Natural killer cell (primary cell): Measurements from ENCODE around the gene STK38L. TPM values are rescaled to one million over a fixed set of nuclear protein-coding genes. Genes with fewer than 3 reads are reported as not detected.
"Not testable (repeated sequence)": the region's sequence is repeated elsewhere in the genome, so short reads cannot be mapped to it uniquely, and the experiment has no call there.

Experiments used
- ATAC-seq, 3 donors: fragments of 150-1000 bp in 2 of 3; fragments of 200-7000 bp in 1 of 3; cut with Tn5 transposase; 1 replicate in 1 of 3; 2 replicates in 2 of 3; pipeline ENCODE4 v1.10.0; 2021; ENCODE audit warnings: mild to moderate bottlenecking in 2 of 3, moderate library complexity in 2 of 3
- DNase-seq, 2 donors: peaks; one replicate each; pipeline versions ENCODE4 v3.0.0 to v3.0.0-alpha.2; 2013 to 2021; ENCODE audit warnings: mixed read lengths in 1 of 2
- H3K27ac ChIP-seq: one replicate; pipeline ENCODE4 v1.5.1; 2013; ENCODE audit warnings: mild to moderate bottlenecking, low read length
- H3K27me3 ChIP-seq: one replicate; pipeline ENCODE4 v1.6.1; 2013; ENCODE audit warnings: low read length; ENCODE audit not compliant: control insufficient read depth, insufficient read depth
- H3K36me3 ChIP-seq: one replicate; pipeline ENCODE4 v1.6.1; 2013; ENCODE audit warnings: low read length; ENCODE audit not compliant: control insufficient read depth, insufficient read depth
- H3K4me1 ChIP-seq: one replicate; pipeline ENCODE4 v1.6.1; 2013; ENCODE audit warnings: low read length; ENCODE audit not compliant: control insufficient read depth, insufficient read depth
- H3K4me3 ChIP-seq: one replicate; pipeline ENCODE4 v1.5.1; 2013; ENCODE audit warnings: low read length
- H3K9me3 ChIP-seq: one replicate; pipeline ENCODE4 v1.6.1; 2013; ENCODE audit warnings: low read length; ENCODE audit not compliant: control insufficient read depth, insufficient read depth
- H3K27ac Mint-ChIP-seq, 2 donors: one replicate each; pipeline ENCODE4 v1.8.0; 2022; ENCODE audit warnings: mild to moderate bottlenecking in 2 of 2, mixed read lengths in 2 of 2, moderate library complexity in 1 of 2
- H3K27me3 Mint-ChIP-seq, 2 donors: one replicate each; pipeline ENCODE4 v1.8.0; 2022; ENCODE audit warnings: low read depth in 2 of 2, mixed read lengths in 2 of 2
- H3K36me3 Mint-ChIP-seq: one replicate; pipeline ENCODE4 v1.8.0; 2022; ENCODE audit warnings: mixed read lengths
- H3K4me1 Mint-ChIP-seq, 2 donors: one replicate each; pipeline ENCODE4 v1.8.0; 2022; ENCODE audit warnings: mixed read lengths in 2 of 2
- H3K4me3 Mint-ChIP-seq: one replicate; pipeline ENCODE4 v1.8.0; 2022; ENCODE audit warnings: mild to moderate bottlenecking, moderate library complexity, mixed read lengths
- H3K9me3 Mint-ChIP-seq, 2 donors: one replicate each; pipeline ENCODE4 v1.8.0; 2022; ENCODE audit warnings: mixed read lengths in 2 of 2
- WGBS: methylation state at CpG from one replicate; pipeline ENCODE4 v1.1.7; 2013; ENCODE audit warnings: missing lambda C conversion rate; ENCODE audit not compliant: insufficient coverage; 5-methylcytosine and 5-hydroxymethylcytosine counted together
- intact Hi-C: fragments of 100-400 bp; cut with micrococcal nuclease; formaldehyde crosslinking; loops from one replicate; pipeline ENCODE4 v1.14.2; 2022
- total RNA-seq, 4 donors: library from RNA; stranded (reverse); fragments of 120-200 nt in 1 of 4; gene quantifications; one replicate each; pipeline versions ENCODE4 v1.2.3 to v1.2.4, GENCODE V29; 2013 to 2022
- TF ChIP-seq, protein P1 (sequence below): fragments of 200-600 bp; IDR thresholded peaks from one replicate; pipeline ENCODE4 v1.8.0; 2022; ENCODE audit warnings: antibody characterized with exemption

STK38L gene
- total RNA-seq, 3 donors from 2014 or later (not counting 1 experiment from before 2014, with no cell fraction given): 14.0 to 17.0 (median 15.0) TPM

GRCh38 chr12:27226407-27226929 is 17.6 kb upstream of the STK38L start:
- Histone ChIP-seq H3K4me1 (no peaks in the 10 kb centered on the region), H3K27me3 (no peaks in the 10 kb centered on the region), H3K4me3 (no peak overlapping the region), H3K27ac (no peak overlapping the region), H3K36me3 (no peaks in the 10 kb centered on the region), H3K9me3 (no peaks in the 10 kb centered on the region)
- intact Hi-C loops: no loop called here
- DNase-seq (no peak), ATAC-seq (no peak)
- H3K36me3 Mint-ChIP-seq: no peaks in the 10 kb centered on the region
- H3K4me3 Mint-ChIP-seq: no peak overlapping the region
- WGBS: 97% methylated on average over 5 of the region's 5 CpGs
- peaks cover 12 to 22% of the 10 kb centered on the region in 2 donors for H3K27me3 Mint-ChIP-seq
- H3K9me3 Mint-ChIP-seq: no peaks in the 10 kb centered on the region
- no peaks in the 10 kb centered on the region for H3K4me1 Mint-ChIP-seq
- TF ChIP-seq, protein P1, sequence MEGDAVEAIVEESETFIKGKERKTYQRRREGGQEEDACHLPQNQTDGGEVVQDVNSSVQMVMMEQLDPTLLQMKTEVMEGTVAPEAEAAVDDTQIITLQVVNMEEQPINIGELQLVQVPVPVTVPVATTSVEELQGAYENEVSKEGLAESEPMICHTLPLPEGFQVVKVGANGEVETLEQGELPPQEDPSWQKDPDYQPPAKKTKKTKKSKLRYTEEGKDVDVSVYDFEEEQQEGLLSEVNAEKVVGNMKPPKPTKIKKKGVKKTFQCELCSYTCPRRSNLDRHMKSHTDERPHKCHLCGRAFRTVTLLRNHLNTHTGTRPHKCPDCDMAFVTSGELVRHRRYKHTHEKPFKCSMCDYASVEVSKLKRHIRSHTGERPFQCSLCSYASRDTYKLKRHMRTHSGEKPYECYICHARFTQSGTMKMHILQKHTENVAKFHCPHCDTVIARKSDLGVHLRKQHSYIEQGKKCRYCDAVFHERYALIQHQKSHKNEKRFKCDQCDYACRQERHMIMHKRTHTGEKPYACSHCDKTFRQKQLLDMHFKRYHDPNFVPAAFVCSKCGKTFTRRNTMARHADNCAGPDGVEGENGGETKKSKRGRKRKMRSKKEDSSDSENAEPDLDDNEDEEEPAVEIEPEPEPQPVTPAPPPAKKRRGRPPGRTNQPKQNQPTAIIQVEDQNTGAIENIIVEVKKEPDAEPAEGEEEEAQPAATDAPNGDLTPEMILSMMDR: no peak
- no peak overlapping the region for H3K27ac Mint-ChIP-seq

DNA sequence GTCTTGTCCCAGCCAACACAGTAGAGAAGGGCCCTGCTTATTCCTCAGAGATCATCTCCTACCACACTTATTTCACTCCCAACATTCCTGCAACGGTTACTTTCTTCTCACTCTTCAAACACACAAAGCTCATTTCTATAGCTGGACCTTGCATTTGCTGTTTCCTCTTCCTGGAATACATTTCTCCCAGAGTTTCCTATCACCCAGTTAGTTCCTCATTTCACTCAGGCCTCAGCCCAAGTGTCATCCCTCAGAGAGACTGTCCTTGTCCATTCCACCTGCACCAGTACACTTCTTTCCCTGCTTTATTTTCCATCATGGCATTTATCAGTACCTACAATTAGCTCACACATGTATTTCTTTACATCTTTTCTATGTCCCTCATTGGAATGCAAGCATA is 14.7 kb upstream of the STK38L start:
- intact Hi-C loops: no loop called here
- no peaks in the 10 kb centered on the region for H3K36me3 ChIP-seq
- no peaks in the 10 kb centered on the region for H3K9me3 ChIP-seq
- no peak overlapping the region for H3K4me3 Mint-ChIP-seq
- DNase-seq (no peak), ATAC-seq (no peak)
- H3K27ac ChIP-seq: no peak overlapping the region
- TF ChIP-seq, protein P1: no peak
- no peak overlapping the region for H3K4me3 ChIP-seq
- H3K27ac Mint-ChIP-seq: no peak overlapping the region
- peaks cover 14 to 22% of the 10 kb centered on the region in 2 donors for H3K27me3 Mint-ChIP-seq
- H3K36me3 Mint-ChIP-seq: peaks cover 5% of the 10 kb centered on the region
- WGBS: 16% methylated on average over 1 of the region's 1 CpG
- no peaks in the 10 kb centered on the region for H3K27me3 ChIP-seq
- H3K4me1 Mint-ChIP-seq: no peaks in the 10 kb centered on the region
- H3K4me1 ChIP-seq: no peaks in the 10 kb centered on the region
- H3K9me3 Mint-ChIP-seq: no peaks in the 10 kb centered on the region

GRCh38 chr12:27231374-27231773 is 12.7 kb upstream of the STK38L start:
- H3K9me3 Mint-ChIP-seq, H3K4me1 Mint-ChIP-seq, H3K27ac ChIP-seq, intact Hi-C loops, H3K36me3 Mint-ChIP-seq, H3K27ac Mint-ChIP-seq, H3K4me3 ChIP-seq, H3K27me3 ChIP-seq, H3K4me1 ChIP-seq, H3K4me3 Mint-ChIP-seq, DNase-seq, ATAC-seq, H3K9me3 ChIP-seq, H3K36me3 ChIP-seq: not testable (repeated sequence)
- WGBS: 70% methylated on average over 4 of the region's 4 CpGs
- H3K27me3 Mint-ChIP-seq: peaks cover 14 to 22% of the 10 kb centered on the region in 2 donors

GRCh38 chr12:27233814-27234213 is 10.3 kb upstream of the STK38L start:
- TF ChIP-seq, protein P1: no peak

More at GRCh38 chr12:27233814-27234213, 10.3 kb upstream of the STK38L start:
- no peaks in the 10 kb centered on the region for H3K4me1 ChIP-seq
- H3K27ac ChIP-seq: no peak overlapping the region
- no peaks in the 10 kb centered on the region for H3K27me3 ChIP-seq
- Mint-ChIP-seq H3K27ac (no peak overlapping the region), H3K27me3 (peaks cover 12 to 18% of the 10 kb centered on the region in 2 donors), H3K4me3 (no peak overlapping the region), H3K9me3 (no peaks in the 10 kb centered on the region), H3K4me1 (peaks cover 0 to 5% of the 10 kb centered on the region in 2 donors), H3K36me3 (peaks cover 5% of the 10 kb centered on the region)
- ATAC-seq (no peak), DNase-seq (no peak)
- WGBS: 95% methylated on average over 4 of the region's 4 CpGs
- no peak overlapping the region for H3K4me3 ChIP-seq
- intact Hi-C loops: no loop called here
- H3K9me3 ChIP-seq: no peaks in the 10 kb centered on the region
- H3K36me3 ChIP-seq: no peaks in the 10 kb centered on the region
